GF-D8 (cell line): ENCODE results near the gene LOC101059915.
A peak's percentile ranks its signal among the peaks of the same experiment; 100 is the strongest.

ENCODE experiments used
- DNase-seq: peaks from one replicate; lab custom pipeline; 2025; lab: John Stamatoyannopoulos, UW

The LOC101059915 gene

DNA sequence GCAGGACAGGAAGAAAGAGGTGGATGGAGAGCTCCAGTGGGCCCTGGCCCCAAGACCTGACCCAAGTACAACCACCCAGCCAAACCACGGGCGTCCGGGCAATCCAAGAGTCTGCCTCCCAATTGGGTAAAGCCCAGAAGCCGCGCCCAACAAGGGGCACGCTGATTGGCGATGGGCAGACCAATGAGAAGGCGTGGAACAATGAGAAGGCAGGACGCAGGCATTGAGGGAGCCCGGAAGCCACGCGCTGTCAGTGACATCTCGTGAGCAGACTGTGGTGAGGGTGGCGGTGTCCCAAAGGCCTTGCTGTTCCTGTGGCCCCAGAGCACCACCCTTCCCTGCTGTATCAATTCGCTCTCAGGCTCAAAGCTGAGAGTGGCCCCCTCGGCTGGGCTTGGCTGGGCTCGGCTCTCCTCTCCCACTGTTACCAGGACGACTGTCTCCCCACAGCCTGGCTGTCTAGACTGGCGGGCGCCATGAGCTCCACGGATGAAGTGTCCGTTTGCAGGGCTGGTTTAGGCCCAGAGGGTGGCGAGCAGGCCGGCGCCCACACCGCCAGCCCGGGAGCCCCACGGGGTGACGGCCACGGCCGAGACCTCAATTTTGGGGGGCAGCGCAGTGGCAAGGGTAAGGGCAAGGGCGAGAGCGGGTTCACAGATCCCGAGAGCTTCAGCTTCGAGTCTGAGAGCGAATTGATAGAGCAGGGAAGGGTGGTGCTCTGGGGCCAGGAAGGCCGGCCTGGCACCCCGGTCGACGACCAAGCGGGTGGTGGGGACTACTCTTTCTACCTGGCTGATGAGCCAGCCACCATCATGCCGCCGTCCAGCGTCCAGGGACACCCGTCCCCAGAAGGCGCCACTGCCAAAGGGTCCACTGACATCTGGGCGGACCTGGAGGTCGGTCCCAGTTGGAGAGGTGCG lies at the start of gene LOC101059915:
Gene LOC101059915 (plus strand): TSS at position 219 of the 920 bp plus-strand sequence.
- DNase-seq = no peak

DNA sequence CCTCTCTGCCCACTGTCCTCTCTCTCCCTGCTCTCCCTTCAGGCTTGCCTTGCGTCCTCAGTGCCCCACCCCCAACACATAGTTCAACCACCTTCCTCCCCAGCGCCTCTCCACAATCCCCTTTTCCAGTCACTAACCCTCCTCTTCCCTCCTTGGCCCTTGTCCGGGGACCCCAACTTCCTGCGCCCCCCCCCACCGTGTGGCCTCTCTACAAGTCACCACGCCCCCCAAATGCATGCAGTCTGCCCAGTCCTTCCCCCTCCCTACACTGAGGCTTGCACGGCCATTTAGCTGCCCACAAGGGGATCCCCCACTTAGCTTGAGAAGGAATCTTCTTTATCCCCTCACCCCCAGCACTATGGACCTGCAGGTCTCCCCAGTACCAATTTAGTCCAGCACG lies 49.6 kb upstream of the LOC101059915 start:
- DNase-seq = no peak

DNA sequence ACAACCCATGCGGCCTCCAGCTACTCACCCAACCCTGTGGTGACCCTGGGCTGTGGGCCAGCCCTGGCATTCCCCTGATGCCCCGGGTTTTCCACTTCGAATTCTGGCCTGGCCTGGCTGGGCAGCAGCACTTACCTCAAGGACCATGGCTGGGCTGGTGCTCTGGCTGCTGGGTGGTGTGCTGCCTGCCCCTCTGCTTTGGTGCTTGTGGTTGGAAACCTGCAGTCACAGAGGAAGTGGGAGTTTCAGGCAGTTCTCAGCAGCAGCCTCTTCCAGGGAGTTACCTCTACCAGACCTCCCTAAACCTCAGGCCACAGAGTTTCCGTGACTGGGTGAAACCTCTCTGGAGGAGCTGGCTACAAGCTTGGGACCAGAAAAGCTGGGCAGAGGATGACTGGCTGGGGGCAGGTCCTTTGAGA lies 49.0 kb upstream of the LOC101059915 start, which contains the start of gene CXCR3:
Gene CXCR3 (minus strand): TSS at position 209 of the 419 bp plus-strand sequence. CDS start 62 bp downstream, at position 147.
- peak; percentile 87 for DNase-seq

DNA sequence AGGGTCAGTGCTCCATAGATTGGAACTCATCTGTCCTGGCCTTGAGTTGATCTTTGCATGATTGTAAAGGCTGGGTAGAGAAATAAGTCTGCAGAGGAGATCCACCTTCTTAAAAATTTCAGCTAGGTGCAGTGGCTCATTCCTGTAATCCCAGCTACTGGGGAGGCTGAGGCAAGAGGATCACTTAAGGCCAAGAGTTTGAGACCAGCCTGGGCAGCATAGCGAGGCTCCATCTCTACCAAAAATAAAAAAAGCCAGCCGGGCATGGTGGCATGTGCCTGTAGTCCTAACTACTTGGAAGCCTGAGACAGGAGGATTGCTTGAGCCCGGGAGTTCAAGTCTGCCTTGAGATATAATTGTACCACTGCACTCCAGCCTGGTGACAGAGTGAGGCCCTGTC lies 48.6 kb upstream of the LOC101059915 start:
- DNase-seq = no peak

DNA sequence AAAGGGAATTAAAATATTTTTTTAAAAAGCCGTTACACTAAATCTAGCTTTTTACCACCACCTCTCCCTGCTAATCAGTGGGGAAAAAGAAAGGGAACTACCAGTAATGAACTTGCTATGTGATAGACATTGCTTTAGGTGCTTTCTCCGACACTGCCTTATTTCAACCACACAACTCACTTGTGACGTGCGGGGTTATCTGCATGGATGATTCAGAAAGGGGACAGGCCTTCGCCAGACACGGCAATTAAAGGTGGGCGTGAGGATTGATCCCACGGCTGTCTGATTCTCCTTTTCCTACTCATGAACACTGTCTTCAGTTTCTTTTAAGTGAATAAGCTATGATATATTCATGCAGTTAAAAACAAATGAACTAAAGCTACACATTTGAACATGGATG lies 48.2 kb upstream of the LOC101059915 start:
- peak; percentile 25 for DNase-seq

DNA sequence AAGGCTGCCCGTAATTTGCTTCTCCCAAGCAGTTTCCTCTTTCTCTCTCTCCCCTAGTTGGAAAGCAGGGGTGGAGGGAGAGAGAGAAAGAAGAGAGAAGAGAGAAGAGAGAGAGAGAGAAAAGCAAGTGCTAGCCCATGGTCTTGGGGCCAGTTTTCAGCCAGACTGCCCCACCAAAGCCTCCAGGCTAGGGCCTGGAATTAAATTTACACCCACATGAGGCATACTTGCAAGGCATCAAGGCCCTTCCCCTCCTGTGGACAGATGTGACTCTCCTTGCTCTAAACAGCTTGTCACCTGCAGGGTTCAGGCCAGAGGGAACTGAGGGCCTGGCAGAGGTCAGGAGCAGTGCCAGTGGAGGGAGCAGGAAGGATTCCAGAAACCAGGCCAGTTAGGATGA lies 47.4 kb upstream of the LOC101059915 start:
- DNase-seq = peak; percentile 6

DNA sequence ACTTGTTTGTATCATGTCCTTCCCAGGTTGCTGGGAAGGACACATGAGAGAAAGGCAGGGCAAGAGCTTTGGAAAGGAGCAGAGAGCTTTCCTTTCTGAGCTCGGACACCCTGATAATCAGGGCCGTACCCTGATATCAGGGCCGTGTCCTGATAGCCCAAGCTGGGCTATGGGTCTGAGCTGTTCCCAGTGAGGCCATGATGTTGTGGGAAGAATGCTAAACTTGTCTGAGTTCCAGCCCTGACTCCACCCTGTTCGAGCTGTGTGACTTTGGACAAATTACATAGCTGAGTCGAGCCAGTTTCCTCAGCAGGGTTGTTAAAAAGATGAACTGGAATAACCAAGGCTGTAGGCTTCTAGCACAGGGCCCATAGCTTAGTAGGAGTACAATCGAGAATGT lies 45.7 kb upstream of the LOC101059915 start:
- DNase-seq = no peak

DNA sequence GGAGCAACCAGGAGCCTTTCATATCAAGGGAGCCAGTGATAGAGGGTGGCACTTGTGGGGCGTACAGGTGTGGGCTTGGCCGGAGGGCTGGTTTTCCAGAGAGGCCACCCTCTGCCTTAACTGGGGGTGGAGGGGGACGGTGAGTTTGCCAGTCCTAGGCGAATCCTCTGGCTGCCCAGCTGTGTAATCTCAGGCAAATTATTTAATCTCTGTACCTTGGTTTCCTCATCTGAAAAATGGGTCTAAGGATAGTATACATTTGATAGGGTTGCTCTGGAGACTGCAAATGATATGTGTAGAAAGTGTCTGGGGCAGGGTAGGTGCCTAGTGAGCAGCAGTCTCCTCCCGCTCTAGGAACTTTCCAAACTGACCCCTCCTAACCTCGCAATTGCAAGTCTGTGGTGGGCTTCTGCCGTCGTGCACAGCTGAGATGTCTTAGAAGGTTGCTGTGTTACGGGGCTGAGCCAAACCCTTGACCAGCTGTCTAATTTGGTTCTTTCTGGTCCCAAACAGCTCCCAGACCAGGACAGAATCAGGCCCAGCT lies 45.2 kb upstream of the LOC101059915 start:
- DNase-seq = no peak

DNA sequence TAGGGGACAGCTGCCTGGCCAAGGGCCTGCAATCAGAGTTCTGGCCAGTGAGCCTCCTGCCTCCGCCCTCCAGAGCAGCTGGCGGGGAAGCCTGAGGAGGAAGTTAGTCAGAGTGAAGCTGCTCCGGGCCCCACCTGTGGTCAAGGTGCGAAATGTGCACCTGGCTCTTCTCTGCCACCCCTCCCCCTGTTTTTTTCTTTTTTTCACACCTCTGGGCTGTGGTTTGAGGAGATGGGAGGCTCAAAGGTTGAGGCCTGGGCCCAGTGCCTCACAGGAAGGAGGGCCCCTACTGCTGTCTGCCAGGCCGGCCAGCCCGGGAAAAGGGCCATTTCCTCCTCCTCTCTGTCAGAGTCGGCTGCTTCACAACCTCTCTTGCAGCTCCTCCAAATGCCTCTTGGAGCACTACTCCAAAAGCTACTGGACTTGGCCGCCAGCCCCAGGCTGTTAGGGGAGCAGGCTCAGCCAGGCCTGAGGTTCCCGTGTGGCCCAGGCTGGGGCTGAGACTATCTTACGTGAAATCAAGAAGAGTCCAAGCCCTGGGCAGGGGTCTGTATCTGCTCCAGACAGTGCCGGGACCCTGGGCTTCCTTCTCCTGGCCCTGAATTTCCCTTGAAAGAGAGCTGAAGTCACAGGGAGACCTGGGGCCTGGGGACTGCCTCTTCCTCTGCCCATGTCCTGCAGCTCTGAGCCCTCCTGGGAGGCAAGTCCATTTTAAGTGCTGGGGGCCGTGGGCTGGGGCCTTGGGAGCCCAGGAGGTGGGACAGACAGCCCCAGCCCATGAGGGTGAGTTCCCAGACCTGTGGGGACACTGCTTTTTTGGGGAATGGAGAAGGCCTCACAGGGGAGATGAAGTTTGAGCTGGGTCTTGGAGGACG lies 44.5 kb upstream of the LOC101059915 start:
- peak; percentile 32 for DNase-seq

DNA sequence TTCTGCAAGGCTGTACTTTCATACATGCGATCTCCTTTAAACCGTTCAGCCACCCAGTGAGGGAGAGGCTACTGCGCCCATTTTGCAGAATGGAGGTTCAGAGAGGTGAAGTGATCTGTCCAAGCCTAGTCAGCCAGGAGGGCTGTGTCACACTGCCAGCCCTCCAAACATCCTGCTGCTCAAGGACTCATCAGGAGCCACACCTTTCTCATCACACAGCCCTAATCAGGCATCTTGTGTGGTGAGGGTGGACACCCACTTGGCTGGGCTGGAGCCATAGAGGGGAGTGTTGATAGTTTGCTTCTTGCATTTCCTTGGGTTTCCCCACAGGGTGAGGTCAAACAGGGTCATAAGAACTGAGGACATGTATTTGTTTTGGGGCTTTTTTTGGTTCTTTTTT lies 43.6 kb upstream of the LOC101059915 start:
- no peak for DNase-seq

DNA sequence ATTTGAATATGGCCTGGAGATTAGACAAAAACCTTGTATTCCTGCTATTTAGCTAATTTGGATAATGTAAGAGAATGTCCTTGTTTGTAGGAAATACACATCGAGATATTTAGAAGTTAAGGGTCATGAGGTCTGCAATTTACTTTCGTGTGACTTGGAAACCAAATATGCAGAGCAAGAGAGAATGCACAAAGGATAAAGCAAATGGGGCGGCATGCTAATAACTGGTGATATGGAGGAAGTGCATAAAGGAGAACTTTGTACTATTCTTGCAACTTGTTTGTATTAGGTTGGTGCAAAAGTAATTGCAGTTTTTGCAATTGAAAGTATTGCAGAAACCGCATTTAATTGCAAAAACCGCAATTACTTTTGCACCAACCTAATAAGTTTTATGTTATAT lies 41.9 kb upstream of the LOC101059915 start:
- DNase-seq = no peak

DNA sequence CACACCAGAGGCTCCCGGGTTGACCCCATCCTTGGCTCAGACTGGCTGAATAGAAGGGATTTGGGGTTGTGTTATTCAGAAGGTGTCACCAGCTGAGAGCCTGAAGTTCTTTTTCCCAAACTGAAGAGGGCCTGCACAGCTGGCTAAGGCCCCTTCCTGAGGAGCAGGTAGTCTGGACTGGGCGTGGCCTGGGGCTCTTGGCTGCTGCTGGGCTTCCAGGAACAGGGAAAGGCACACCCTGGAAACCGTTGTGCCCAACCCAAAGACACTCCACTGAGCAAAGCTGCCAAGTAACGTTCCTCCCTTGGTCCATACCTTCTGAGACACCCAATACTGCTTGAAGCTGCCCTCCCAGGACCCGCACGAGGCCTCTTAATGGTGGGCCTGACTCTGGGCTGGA lies 40.8 kb upstream of the LOC101059915 start:
- no peak for DNase-seq

DNA sequence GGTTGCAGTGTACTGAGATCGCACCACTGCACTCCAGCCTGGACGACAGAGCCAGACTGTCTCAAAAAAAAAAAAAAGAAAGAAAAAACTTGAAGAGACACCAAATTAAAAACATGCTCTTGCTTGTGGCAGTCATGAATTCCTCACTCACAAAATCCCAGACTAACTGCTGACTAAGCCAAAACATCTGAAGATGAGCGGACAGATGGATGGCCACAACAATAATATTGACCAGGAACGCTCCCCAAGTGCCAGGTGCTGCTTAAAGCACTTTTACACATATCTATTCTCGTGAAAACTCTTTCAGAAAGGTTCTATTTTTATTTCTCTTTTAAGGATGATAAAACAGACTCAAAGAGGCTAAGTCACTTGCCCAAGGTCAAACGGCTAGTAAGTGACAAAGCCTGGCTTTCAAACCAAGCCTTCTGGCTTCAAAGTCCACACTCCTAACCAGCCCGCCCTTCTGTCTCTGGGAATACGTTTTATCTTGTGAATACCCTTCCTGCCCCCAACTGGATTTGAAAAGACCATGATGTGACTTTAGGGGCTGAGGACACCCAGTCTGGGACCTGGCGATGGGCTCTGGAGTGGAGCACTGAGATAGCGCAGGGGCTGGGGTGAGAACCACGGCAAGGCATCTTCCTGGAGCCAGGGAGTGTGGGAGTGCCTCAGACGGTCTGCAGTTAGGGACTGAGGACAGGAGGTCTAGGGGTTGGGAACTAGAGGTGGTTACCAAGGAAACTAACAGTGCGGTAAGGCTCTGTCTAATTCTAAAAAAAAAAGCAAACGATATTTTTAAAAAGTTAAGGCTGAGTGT lies 39.5 kb upstream of the LOC101059915 start:
- DNase-seq = no peak

DNA sequence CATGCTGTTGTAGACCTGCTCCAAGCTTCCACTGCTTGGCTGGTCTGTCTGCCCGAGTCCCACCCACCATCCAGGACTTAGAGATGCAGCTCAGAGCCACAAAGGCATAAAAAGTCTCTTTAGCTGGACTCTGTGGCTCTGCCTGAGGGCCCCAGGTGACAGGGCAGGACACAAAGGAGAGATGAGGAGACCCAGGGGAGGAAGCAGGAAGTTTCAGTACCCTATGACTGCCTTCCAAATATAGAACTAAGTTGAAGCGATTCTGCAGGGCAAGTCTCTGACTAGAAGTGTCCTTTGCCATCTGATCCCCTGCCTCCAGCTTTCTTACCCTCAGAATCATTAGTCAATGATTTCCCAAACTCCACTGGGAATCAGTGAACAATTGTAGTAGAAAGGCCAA lies 37.9 kb upstream of the LOC101059915 start:
- no peak for DNase-seq

DNA sequence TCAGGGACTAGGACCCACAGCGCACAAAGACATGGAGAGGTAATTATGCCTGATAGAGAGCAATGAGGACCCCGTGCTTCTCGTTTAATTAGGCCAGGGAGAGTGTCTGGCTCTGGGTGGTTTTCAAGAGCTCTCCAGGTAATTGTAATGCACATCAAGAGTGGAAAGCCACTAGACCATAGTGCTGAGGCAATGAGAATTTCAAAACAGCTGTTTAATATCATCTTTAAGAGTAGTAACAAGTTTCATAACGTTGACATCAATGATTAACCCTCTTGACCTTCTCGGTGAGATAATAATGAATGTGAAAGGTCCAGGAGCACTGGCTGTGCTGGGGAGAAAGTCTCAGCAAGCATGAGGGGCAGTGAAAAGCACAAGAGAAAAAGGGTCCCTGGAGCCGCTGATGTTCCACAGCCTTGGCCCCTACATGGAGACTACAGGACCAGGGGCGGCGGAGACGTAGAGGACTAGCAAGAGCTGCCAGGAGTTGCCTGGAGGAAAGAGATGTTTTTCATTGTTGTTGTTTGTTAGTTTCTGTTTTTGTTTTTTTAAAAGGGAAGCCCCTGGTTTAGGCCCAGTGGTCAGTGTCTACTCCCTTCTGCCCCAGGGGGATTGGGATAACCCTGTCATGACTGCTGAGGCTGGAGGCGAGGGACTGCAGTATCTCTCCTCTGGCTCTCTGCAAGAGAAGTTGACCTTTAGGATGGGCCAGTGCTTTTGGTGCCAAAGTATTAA lies 34.3 kb upstream of the LOC101059915 start:
- DNase-seq = no peak

DNA sequence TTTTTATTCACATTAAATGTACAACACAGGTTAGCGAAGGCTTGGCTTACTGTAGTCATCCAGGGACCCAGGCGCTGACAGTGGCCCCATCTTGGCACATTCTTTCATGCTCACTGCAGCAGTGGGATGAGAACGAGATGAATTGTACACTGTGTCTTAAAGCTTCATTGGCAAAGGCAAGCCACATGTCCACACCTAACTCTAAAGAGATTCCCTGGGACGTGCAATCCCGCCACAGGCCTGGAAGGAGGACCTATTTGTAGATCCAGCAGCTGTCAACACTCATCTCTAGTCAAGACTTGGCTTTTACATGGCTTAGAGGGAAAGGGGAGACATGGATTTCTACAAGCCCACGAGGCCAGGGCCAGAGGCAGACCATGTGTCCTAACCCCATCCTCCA lies 33.0 kb upstream of the LOC101059915 start:
- DNase-seq = no peak

DNA sequence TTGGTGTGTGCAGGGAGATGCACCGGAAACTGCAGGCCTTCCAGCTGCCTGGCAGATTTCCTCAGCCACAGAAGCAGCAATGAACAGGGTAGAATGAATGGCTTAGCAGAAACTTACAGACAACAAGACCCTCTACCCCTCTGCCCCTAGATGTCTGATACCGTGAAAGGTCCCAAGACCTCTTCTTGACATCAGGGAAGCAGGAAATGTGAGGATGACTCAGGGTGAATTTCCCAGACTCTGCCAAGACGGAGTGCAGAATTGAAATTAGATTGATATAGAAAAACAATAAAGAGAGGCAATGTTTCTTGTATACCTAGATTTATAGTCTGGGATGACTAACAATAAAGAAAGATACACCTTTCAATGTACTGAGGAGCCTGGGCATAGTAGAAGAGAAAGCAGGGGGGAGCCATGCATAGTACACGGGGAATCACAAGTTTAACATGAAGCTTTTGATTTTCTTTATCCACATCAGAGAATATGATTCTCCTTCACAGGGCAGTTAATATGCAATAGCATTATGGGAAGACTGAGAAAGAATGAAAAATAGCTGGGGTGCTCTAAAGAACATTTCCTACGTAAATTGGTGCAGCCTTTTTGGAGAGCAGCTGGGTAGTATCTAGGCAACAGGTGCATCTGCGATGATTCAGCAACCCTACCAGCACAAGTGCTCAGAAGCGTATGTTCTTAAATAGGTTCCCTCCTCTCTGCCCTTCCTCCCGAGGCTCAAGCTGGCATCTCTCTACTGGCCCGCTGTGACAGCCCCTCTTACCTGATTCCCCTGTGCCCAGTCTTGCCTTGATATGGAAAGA lies 30.7 kb upstream of the LOC101059915 start:
- no peak for DNase-seq

DNA sequence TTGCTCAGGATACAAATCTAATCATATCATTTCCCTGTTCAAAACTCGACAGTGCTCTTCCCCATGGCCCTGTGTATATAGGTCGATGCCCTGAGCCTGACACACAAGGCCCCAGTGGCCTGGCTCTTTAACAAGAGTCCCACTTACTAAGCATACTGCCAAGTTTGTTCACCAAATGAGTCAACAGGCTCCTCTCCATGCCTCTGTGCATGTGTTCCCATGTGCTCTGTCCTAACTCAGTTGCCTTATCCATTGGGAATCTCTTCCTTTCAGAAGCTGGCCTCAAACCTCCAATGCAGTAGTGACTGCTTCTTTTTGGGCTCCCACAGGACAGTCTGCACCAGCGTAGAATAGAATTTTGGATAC lies 30.1 kb upstream of the LOC101059915 start:
- no peak for DNase-seq

DNA sequence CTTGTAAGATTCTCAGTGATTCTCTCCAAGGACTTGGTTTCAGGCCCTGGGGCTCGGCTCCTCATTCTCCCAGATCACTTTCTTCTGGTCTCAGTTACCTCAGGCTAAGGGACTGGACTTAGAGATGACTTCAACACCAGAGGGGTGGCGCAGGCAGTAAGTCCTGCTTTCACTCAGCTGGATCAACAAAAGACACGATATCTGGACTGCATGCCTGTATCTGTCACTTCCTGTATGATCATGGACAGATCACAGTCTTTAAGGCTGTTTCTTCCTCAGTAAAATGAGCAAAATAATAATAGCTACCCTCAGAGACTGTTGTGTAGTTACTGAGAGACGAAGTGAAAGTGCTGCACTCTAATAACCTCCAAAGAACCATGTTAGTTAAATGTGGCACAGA lies 29.5 kb upstream of the LOC101059915 start:
- no peak for DNase-seq

DNA sequence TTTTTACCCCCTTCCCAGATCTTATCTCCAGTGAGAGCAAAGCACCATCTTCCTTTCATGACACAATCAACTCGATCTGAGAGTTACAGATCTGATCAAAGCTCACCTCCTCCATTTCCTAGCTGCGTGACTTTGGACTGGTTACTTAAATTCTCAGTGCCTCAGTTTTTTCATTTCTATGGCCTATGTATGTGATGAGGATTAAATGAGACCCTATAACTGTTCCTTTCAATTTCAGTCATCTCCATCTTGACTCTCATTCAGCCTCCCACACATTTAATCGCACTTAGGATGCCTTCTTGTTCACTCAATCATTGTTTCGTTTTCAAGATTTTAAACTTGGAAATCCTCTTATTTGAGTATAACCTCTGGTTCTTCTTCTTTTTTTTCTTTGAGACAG lies 28.9 kb upstream of the LOC101059915 start:
- no peak for DNase-seq
